GM23338 (cell line): Measurements from ENCODE around the gene PTPRC.

Experiments
- CREB1 ChIP-seq: fragments of 250-450 bp; sonication (Bioruptor Pico); IDR thresholded peaks from 2 replicates; pipeline ENCODE4 v1.5.0; 2020; ENCODE audit warnings: low read depth, mild to moderate bottlenecking, moderate library complexity
- EZH2 ChIP-seq: fragments of 200-600 bp; sonication (generic); IDR thresholded peaks from one replicate; pipeline ENCODE4 v1.8.0; 2017; ENCODE audit warnings: antibody characterized with exemption, mild to moderate bottlenecking, low read depth; ENCODE audit not compliant: unreplicated experiment
- EZH2phosphoT487 ChIP-seq: fragments of 200-600 bp; sonication (generic); IDR thresholded peaks from one replicate; pipeline ENCODE4 v1.8.1; 2018; ENCODE audit warnings: antibody characterized with exemption; ENCODE audit not compliant: unreplicated experiment
- JUNB ChIP-seq: IDR thresholded peaks from one replicate; pipeline ENCODE4 v1.6.1; 2016; ENCODE audit warnings: antibody characterized with exemption; ENCODE audit not compliant: unreplicated experiment
- NANOG ChIP-seq: IDR thresholded peaks from 2 replicates; pipeline ENCODE4 v1.6.1; 2016; ENCODE audit warnings: antibody characterized with exemption, borderline replicate concordance
- POLR2AphosphoS5 ChIP-seq: IDR thresholded peaks from 2 replicates; pipeline ENCODE4 v1.6.1; 2016; ENCODE audit warnings: antibody characterized with exemption, low read depth
- STAT1 ChIP-seq: IDR thresholded peaks from one replicate; pipeline ENCODE4 v1.6.1; 2016; ENCODE audit warnings: antibody characterized with exemption; ENCODE audit not compliant: unreplicated experiment
- ZNF331 ChIP-seq: fragments of 250-450 bp; sonication (Bioruptor Pico); IDR thresholded peaks from 2 replicates; pipeline ENCODE4 v1.5.0; 2020; ENCODE audit warnings: low read depth, mild to moderate bottlenecking, moderate library complexity
- TF ChIP-seq, protein P1 (sequence below), 2 experiments: fragments of 200-600 bp in 1 of 2; sonication (generic) in 1 of 2; conservative IDR thresholded peaks; 2 replicates each; pipeline versions ENCODE4 v1.5.1 to v1.6.1; 2016 to 2017; ENCODE audit warnings: antibody characterized with exemption in 2 of 2, low read depth in 2 of 2, mild to moderate bottlenecking in 2 of 2, moderate library complexity in 1 of 2
- TF ChIP-seq, protein P2 (sequence below): fragments of 250-450 bp; sonication (Bioruptor Pico); IDR thresholded peaks from 2 replicates; pipeline ENCODE4 v1.5.0; 2020; ENCODE audit warnings: mild to moderate bottlenecking, moderate library complexity
- TF ChIP-seq, protein P3 (sequence below): IDR thresholded peaks from one replicate; pipeline ENCODE4 v1.6.1; 2018; ENCODE audit warnings: antibody characterized with exemption; ENCODE audit not compliant: unreplicated experiment
- TF ChIP-seq, protein P4 (sequence below): IDR thresholded peaks from 2 replicates; pipeline ENCODE4 v1.6.1; 2016; ENCODE audit warnings: antibody characterized with exemption

DNA sequence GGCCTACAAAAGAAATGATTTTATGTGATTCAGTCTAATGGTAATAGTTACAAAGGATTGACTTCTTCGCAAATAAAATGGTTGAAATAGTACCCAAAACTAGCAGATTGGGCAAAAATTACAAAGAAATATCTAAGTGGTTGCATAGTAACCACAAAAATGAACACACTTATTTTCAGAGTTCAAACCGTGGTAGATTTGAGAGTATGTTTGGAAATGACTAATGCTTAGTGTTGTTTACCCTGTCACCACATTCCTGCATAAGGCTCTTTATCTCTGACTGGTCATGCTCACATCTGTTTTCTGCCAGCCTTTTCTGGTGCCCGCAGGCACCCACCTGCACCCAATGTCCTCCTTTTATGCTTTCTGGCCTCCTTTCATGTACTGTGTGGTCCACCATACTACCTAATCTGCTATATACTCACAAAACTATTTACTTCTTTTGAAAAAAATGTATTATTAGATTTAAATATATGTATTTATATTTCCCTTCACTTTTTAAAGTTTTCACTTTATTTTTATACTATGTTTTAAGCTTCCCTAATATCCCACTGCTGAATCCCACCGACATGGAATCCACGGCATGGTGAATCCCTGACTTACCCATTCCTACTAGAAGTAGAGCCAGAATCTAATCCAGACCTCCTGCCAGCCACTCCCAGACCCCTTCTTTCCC lies 30.3 kb downstream of the PTPRC start:
- TF ChIP-seq, protein P1, sequence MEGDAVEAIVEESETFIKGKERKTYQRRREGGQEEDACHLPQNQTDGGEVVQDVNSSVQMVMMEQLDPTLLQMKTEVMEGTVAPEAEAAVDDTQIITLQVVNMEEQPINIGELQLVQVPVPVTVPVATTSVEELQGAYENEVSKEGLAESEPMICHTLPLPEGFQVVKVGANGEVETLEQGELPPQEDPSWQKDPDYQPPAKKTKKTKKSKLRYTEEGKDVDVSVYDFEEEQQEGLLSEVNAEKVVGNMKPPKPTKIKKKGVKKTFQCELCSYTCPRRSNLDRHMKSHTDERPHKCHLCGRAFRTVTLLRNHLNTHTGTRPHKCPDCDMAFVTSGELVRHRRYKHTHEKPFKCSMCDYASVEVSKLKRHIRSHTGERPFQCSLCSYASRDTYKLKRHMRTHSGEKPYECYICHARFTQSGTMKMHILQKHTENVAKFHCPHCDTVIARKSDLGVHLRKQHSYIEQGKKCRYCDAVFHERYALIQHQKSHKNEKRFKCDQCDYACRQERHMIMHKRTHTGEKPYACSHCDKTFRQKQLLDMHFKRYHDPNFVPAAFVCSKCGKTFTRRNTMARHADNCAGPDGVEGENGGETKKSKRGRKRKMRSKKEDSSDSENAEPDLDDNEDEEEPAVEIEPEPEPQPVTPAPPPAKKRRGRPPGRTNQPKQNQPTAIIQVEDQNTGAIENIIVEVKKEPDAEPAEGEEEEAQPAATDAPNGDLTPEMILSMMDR (conservative IDR thresholded peaks at IDR 0.05; ENCODE audit: low read depth in 2 of 2): no peak
- TF ChIP-seq, protein P2, sequence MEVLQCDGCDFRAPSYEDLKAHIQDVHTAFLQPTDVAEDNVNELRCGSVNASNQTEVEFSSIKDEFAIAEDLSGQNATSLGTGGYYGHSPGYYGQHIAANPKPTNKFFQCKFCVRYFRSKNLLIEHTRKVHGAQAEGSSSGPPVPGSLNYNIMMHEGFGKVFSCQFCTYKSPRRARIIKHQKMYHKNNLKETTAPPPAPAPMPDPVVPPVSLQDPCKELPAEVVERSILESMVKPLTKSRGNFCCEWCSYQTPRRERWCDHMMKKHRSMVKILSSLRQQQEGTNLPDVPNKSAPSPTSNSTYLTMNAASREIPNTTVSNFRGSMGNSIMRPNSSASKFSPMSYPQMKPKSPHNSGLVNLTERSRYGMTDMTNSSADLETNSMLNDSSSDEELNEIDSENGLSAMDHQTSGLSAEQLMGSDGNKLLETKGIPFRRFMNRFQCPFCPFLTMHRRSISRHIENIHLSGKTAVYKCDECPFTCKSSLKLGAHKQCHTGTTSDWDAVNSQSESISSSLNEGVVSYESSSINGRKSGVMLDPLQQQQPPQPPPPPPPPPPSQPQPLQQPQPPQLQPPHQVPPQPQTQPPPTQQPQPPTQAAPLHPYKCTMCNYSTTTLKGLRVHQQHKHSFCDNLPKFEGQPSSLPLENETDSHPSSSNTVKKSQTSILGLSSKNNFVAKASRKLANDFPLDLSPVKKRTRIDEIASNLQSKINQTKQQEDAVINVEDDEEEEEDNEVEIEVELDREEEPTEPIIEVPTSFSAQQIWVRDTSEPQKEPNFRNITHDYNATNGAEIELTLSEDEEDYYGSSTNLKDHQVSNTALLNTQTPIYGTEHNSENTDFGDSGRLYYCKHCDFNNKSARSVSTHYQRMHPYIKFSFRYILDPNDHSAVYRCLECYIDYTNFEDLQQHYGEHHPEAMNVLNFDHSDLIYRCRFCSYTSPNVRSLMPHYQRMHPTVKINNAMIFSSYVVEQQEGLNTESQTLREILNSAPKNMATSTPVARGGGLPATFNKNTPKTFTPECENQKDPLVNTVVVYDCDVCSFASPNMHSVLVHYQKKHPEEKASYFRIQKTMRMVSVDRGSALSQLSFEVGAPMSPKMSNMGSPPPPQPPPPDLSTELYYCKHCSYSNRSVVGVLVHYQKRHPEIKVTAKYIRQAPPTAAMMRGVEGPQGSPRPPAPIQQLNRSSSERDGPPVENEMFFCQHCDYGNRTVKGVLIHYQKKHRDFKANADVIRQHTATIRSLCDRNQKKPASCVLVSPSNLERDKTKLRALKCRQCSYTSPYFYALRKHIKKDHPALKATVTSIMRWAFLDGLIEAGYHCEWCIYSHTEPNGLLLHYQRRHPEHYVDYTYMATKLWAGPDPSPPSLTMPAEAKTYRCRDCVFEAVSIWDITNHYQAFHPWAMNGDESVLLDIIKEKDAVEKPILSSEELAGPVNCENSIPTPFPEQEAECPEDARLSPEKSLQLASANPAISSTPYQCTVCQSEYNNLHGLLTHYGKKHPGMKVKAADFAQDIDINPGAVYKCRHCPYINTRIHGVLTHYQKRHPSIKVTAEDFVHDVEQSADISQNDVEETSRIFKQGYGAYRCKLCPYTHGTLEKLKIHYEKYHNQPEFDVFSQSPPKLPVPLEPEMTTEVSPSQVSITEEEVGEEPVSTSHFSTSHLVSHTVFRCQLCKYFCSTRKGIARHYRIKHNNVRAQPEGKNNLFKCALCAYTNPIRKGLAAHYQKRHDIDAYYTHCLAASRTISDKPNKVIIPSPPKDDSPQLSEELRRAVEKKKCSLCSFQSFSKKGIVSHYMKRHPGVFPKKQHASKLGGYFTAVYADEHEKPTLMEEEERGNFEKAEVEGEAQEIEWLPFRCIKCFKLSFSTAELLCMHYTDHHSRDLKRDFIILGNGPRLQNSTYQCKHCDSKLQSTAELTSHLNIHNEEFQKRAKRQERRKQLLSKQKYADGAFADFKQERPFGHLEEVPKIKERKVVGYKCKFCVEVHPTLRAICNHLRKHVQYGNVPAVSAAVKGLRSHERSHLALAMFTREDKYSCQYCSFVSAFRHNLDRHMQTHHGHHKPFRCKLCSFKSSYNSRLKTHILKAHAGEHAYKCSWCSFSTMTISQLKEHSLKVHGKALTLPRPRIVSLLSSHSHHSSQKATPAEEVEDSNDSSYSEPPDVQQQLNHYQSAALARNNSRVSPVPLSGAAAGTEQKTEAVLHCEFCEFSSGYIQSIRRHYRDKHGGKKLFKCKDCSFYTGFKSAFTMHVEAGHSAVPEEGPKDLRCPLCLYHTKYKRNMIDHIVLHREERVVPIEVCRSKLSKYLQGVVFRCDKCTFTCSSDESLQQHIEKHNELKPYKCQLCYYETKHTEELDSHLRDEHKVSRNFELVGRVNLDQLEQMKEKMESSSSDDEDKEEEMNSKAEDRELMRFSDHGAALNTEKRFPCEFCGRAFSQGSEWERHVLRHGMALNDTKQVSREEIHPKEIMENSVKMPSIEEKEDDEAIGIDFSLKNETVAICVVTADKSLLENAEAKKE (CRISPR knock-in tag): no peak
- TF ChIP-seq ZNF331 (CRISPR knock-in tag) (no peak), POLR2AphosphoS5 (no peak), EZH2 (no peak), CREB1 (no peak), EZH2phosphoT487 (no peak), STAT1 (no peak), JUNB (no peak), NANOG (no peak)
- TF ChIP-seq, protein P3, sequence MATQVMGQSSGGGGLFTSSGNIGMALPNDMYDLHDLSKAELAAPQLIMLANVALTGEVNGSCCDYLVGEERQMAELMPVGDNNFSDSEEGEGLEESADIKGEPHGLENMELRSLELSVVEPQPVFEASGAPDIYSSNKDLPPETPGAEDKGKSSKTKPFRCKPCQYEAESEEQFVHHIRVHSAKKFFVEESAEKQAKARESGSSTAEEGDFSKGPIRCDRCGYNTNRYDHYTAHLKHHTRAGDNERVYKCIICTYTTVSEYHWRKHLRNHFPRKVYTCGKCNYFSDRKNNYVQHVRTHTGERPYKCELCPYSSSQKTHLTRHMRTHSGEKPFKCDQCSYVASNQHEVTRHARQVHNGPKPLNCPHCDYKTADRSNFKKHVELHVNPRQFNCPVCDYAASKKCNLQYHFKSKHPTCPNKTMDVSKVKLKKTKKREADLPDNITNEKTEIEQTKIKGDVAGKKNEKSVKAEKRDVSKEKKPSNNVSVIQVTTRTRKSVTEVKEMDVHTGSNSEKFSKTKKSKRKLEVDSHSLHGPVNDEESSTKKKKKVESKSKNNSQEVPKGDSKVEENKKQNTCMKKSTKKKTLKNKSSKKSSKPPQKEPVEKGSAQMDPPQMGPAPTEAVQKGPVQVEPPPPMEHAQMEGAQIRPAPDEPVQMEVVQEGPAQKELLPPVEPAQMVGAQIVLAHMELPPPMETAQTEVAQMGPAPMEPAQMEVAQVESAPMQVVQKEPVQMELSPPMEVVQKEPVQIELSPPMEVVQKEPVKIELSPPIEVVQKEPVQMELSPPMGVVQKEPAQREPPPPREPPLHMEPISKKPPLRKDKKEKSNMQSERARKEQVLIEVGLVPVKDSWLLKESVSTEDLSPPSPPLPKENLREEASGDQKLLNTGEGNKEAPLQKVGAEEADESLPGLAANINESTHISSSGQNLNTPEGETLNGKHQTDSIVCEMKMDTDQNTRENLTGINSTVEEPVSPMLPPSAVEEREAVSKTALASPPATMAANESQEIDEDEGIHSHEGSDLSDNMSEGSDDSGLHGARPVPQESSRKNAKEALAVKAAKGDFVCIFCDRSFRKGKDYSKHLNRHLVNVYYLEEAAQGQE: no peak
- TF ChIP-seq, protein P4, sequence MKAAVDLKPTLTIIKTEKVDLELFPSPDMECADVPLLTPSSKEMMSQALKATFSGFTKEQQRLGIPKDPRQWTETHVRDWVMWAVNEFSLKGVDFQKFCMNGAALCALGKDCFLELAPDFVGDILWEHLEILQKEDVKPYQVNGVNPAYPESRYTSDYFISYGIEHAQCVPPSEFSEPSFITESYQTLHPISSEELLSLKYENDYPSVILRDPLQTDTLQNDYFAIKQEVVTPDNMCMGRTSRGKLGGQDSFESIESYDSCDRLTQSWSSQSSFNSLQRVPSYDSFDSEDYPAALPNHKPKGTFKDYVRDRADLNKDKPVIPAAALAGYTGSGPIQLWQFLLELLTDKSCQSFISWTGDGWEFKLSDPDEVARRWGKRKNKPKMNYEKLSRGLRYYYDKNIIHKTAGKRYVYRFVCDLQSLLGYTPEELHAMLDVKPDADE: no peak
